Transverse colon (tissue), 4 donors: ENCODE results near the gene NNMT.

Experiments
- CTCF ChIP-seq, 5 experiments: fragments of 200-600 bp in 3 of 5; fragments of 450-650 bp in 2 of 5; sonication (generic) in 3 of 5; IDR thresholded peaks; 1 replicate in 2 of 5; 2 replicates in 3 of 5; pipeline ENCODE4 v1.5.1; 2016 to 2017; ENCODE audit warnings: antibody characterized with exemption in 5 of 5, inconsistent platforms in 3 of 5, mild to moderate bottlenecking in 2 of 5, moderate library complexity in 1 of 5
- EP300 ChIP-seq: sonication (generic); formaldehyde crosslinking; IDR thresholded peaks from one replicate; pipeline ENCODE4 v1.6.1; 2017; ENCODE audit warnings: antibody characterized with exemption, low read depth
- POLR2A ChIP-seq: fragments of 450-650 bp; IDR thresholded peaks from one replicate; pipeline ENCODE4 v1.6.1; 2016; ENCODE audit warnings: antibody characterized with exemption, mild to moderate bottlenecking, moderate library complexity
- POLR2AphosphoS5 ChIP-seq, 3 donors: sonication (generic); formaldehyde crosslinking; IDR thresholded peaks; one replicate each; pipeline ENCODE4 v1.6.1; 2016; ENCODE audit warnings: antibody characterized with exemption in 3 of 3

GRCh38 chr11:114350022-114350421, 53.8 kb downstream of the NNMT start:
- TF ChIP-seq CTCF (IDR thresholded peaks at IDR 0.05) (no peak), EP300 (no peak), POLR2AphosphoS5 (IDR thresholded peaks at IDR 0.05) (no peak), POLR2A (no peak)
